ENCODE results near the gene PLG. TPM values are rescaled to one million over a fixed set of nuclear protein-coding genes. Genes with fewer than 3 reads are reported as not detected.
"Not testable (repeated sequence)": the region's sequence is repeated elsewhere in the genome, so short reads cannot be mapped to it uniquely, and the experiment has no call there.

The PLG gene
- total RNA-seq, 1 donor from 2014 or later = 0.30 TPM

- Mint-ChIP-seq H3K4me3 (no peak overlapping the region), H3K36me3 (ENCODE audit: low read depth) (no peaks in the 10 kb centered on the region), H3K9me3 (peaks cover 5% of the 10 kb centered on the region), H3K27me3 (ENCODE audit: low read depth) (no peaks in the 10 kb centered on the region), H3K4me1 (peaks cover 6% of the 10 kb centered on the region), H3K27ac (ENCODE audit: unreplicated experiment) (no peak overlapping the region)
- no peak for DNase-seq (ENCODE audit: low read depth, low spot score)
- TF ChIP-seq CTCF (conservative IDR thresholded peaks at IDR 0.05) = no peak
These were observed 16.1 kb upstream of the PLG start for GRCh38 chr6:160685762-160686450.

- Mint-ChIP-seq H3K9me3 (peaks cover 8% of the 10 kb centered on the region), H3K36me3 (ENCODE audit: low read depth) (peaks cover 4% of the 10 kb centered on the region), H3K27ac (ENCODE audit: unreplicated experiment) (no peak overlapping the region), H3K27me3 (ENCODE audit: low read depth) (peaks cover 4% of the 10 kb centered on the region), H3K4me3 (no peak overlapping the region), H3K4me1 (peaks cover 5% of the 10 kb centered on the region)
- no peak for TF ChIP-seq CTCF (conservative IDR thresholded peaks at IDR 0.05)
- DNase-seq (ENCODE audit: low read depth, low spot score) = no peak
These were observed 11.6 kb upstream of the PLG start for GRCh38 chr6:160690458-160690857.

- no peak overlapping the region for H3K4me3 Mint-ChIP-seq
- H3K27ac Mint-ChIP-seq (ENCODE audit: unreplicated experiment) = no peak overlapping the region
- no peaks in the 10 kb centered on the region for H3K4me1 Mint-ChIP-seq
- DNase-seq (ENCODE audit: low read depth, low spot score) = no peak
- H3K9me3 Mint-ChIP-seq = peaks cover 11% of the 10 kb centered on the region
- H3K27me3 Mint-ChIP-seq (ENCODE audit: low read depth) = peaks cover 10% of the 10 kb centered on the region
- TF ChIP-seq CTCF (conservative IDR thresholded peaks at IDR 0.05) = no peak
- H3K36me3 Mint-ChIP-seq (ENCODE audit: low read depth) = peaks cover 4% of the 10 kb centered on the region
These were observed 10.4 kb upstream of the PLG start for GRCh38 chr6:160691617-160692016.

- Mint-ChIP-seq H3K36me3 (ENCODE audit: low read depth) (peaks cover 4% of the 10 kb centered on the region), H3K9me3 (peaks cover 11% of the 10 kb centered on the region), H3K4me3 (no peak overlapping the region), H3K4me1 (no peaks in the 10 kb centered on the region), H3K27me3 (ENCODE audit: low read depth) (peaks cover 10% of the 10 kb centered on the region), H3K27ac (ENCODE audit: unreplicated experiment) (no peak overlapping the region)
- no peak for DNase-seq (ENCODE audit: low read depth, low spot score)
- TF ChIP-seq CTCF (conservative IDR thresholded peaks at IDR 0.05) = peak; percentile 33
These were observed 9.6 kb upstream of the PLG start for GRCh38 chr6:160692369-160692959.

- not testable (repeated sequence) for H3K4me3 Mint-ChIP-seq; H3K36me3 Mint-ChIP-seq (ENCODE audit: low read depth); H3K4me1 Mint-ChIP-seq; H3K27ac Mint-ChIP-seq (ENCODE audit: unreplicated experiment); DNase-seq (ENCODE audit: low read depth, low spot score)
- Mint-ChIP-seq H3K9me3 (peaks cover 11% of the 10 kb centered on the region), H3K27me3 (ENCODE audit: low read depth) (peaks cover 13% of the 10 kb centered on the region)
These were observed 7.0 kb upstream of the PLG start for GRCh38 chr6:160695025-160695424.

GRCh38 chr6:160695622-160696021 lies 6.4 kb upstream of the PLG start:
- H3K9me3 Mint-ChIP-seq = peaks cover 11% of the 10 kb centered on the region
- H3K27ac Mint-ChIP-seq (ENCODE audit: unreplicated experiment); DNase-seq (ENCODE audit: low read depth, low spot score); H3K4me3 Mint-ChIP-seq; H3K4me1 Mint-ChIP-seq; H3K36me3 Mint-ChIP-seq (ENCODE audit: low read depth): not testable (repeated sequence)
- peaks cover 16% of the 10 kb centered on the region for H3K27me3 Mint-ChIP-seq (ENCODE audit: low read depth)

- not testable (repeated sequence) for DNase-seq (ENCODE audit: low read depth, low spot score); H3K27ac Mint-ChIP-seq (ENCODE audit: unreplicated experiment); H3K36me3 Mint-ChIP-seq (ENCODE audit: low read depth); H3K4me3 Mint-ChIP-seq; H3K4me1 Mint-ChIP-seq
- Mint-ChIP-seq H3K27me3 (ENCODE audit: low read depth) (peaks cover 21% of the 10 kb centered on the region), H3K9me3 (peaks cover 11% of the 10 kb centered on the region)
These were observed 5.2 kb upstream of the PLG start for GRCh38 chr6:160696884-160697283.

All from neural crest cell (in vitro differentiated cells).